ENCODE measurements around the gene VARS2.
"Not testable (repeated sequence)": the region's sequence is repeated elsewhere in the genome, so short reads cannot be mapped to it uniquely, and the experiment has no call there.

The VARS2 gene

GRCh38 chr6:30962716-30963115, 48.7 kb downstream of the VARS2 start:
- no peak overlapping the region for H3K4me3 ChIP-seq (ENCODE audit: control insufficient read depth, low read depth, low read length)
- DNase-seq (ENCODE audit: low read depth): no peak
- TF ChIP-seq CTCF (IDR thresholded peaks at IDR 0.05; ENCODE audit: control insufficient read depth, insufficient read depth, low read depth, low read length, missing control alignments): no peak

- TF ChIP-seq CTCF (IDR thresholded peaks at IDR 0.05; ENCODE audit: control insufficient read depth, insufficient read depth, low read depth, low read length, missing control alignments): no peak
- DNase-seq (ENCODE audit: low read depth): no peak
Measured at GRCh38 chr6:30963641-30964040, 49.6 kb downstream of the VARS2 start.

GRCh38 chr6:30964075-30964474, 50.0 kb downstream of the VARS2 start:
- DNase-seq (ENCODE audit: low read depth): no peak
- no peak overlapping the region for H3K4me3 ChIP-seq (ENCODE audit: control insufficient read depth, low read depth, low read length)
- no peak for TF ChIP-seq CTCF (IDR thresholded peaks at IDR 0.05; ENCODE audit: control insufficient read depth, insufficient read depth, low read depth, low read length, missing control alignments)

More at GRCh38 chr6:30963641-30964040, 49.6 kb downstream of the VARS2 start:
- no peak overlapping the region for H3K4me3 ChIP-seq (ENCODE audit: control insufficient read depth, low read depth, low read length)

- TF ChIP-seq CTCF (IDR thresholded peaks at IDR 0.05; ENCODE audit: control insufficient read depth, insufficient read depth, low read depth, low read length, missing control alignments): no peak
- no peak overlapping the region for H3K4me3 ChIP-seq (ENCODE audit: control insufficient read depth, low read depth, low read length)
- DNase-seq (ENCODE audit: low read depth): no peak
Measured at GRCh38 chr6:30965140-30965601, 51.1 kb downstream of the VARS2 start.

GRCh38 chr6:30966154-30966553, 52.1 kb downstream of the VARS2 start:
- H3K4me3 ChIP-seq (ENCODE audit: control insufficient read depth, low read depth, low read length): no peak overlapping the region
- no peak for TF ChIP-seq CTCF (IDR thresholded peaks at IDR 0.05; ENCODE audit: control insufficient read depth, insufficient read depth, low read depth, low read length, missing control alignments)
- no peak for DNase-seq (ENCODE audit: low read depth)

GRCh38 chr6:30969171-30969570, 55.1 kb downstream of the VARS2 start:
- not testable (repeated sequence) for DNase-seq (ENCODE audit: low read depth); H3K4me3 ChIP-seq (ENCODE audit: control insufficient read depth, low read depth, low read length)

- H3K4me3 ChIP-seq (ENCODE audit: control insufficient read depth, low read depth, low read length): no peak overlapping the region
- no peak for DNase-seq (ENCODE audit: low read depth)
- TF ChIP-seq CTCF (IDR thresholded peaks at IDR 0.05; ENCODE audit: control insufficient read depth, insufficient read depth, low read depth, low read length, missing control alignments): no peak
Measured at GRCh38 chr6:30970946-30971345, 56.9 kb downstream of the VARS2 start.

Data from AG09309 (cell line).